ENCODE measurements around the gene PRAMEF5.
"Not testable (repeated sequence)": the region's sequence is repeated elsewhere in the genome, so short reads cannot be mapped to it uniquely, and the experiment has no call there.

DNA sequence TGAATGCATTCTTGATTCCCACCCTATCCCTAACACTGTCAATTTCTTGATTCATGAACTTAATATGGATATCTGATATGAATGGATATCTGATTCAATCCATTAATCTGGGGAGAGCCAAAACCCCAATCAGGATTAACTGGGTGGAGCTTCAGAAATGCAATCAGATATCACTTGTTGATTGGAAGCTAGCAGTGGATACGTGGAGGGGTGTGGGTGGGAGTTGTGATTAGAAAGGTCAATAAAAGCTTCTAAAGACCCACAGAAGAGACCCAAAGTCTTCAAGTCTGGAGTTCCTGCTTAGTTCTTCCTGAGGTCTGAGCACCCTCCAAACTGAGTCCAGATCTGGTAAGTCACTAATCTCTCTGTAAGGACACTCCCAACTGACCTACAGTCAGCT is 49.2 kb downstream of the PRAMEF5 start, which contains the start of gene PRAMEF33:
- TF ChIP-seq, protein P1, sequence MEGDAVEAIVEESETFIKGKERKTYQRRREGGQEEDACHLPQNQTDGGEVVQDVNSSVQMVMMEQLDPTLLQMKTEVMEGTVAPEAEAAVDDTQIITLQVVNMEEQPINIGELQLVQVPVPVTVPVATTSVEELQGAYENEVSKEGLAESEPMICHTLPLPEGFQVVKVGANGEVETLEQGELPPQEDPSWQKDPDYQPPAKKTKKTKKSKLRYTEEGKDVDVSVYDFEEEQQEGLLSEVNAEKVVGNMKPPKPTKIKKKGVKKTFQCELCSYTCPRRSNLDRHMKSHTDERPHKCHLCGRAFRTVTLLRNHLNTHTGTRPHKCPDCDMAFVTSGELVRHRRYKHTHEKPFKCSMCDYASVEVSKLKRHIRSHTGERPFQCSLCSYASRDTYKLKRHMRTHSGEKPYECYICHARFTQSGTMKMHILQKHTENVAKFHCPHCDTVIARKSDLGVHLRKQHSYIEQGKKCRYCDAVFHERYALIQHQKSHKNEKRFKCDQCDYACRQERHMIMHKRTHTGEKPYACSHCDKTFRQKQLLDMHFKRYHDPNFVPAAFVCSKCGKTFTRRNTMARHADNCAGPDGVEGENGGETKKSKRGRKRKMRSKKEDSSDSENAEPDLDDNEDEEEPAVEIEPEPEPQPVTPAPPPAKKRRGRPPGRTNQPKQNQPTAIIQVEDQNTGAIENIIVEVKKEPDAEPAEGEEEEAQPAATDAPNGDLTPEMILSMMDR (IDR thresholded peaks at IDR 0.05) = not testable (repeated sequence)
- not testable (repeated sequence) for TF ChIP-seq POLR2A (IDR thresholded peaks at IDR 0.05)

All from lower leg skin (tissue), 3 donors.